ENCODE measurements around the gene LPA. TPM values are rescaled to one million over a fixed set of nuclear protein-coding genes. Genes with fewer than 3 reads are reported as not detected.

The LPA gene
- total RNA-seq, 1 experiment from 2014 or later, result 0.61 TPM

GRCh38 chr6:160678744-160679401, 14.8 kb upstream of the LPA start (continued):
- TF ChIP-seq FOXP4 (CRISPR knock-in tag; IDR thresholded peaks at IDR 0.05) (peak; percentile 90), FOXP1 (CRISPR knock-in tag; IDR thresholded peaks at IDR 0.05; ENCODE audit: borderline replicate concordance) (peak; percentile 80; the same call in 1 of the 2 replicates), ZNF263 (CRISPR knock-in tag; IDR thresholded peaks at IDR 0.05; ENCODE audit: low read depth) (no peak), TEAD1 (CRISPR knock-in tag; IDR thresholded peaks at IDR 0.05) (0 out of 2 replicates have a peak, but pooled peaks have one; percentile 25), ETV6 (CRISPR knock-in tag; IDR thresholded peaks at IDR 0.05) (peak; percentile 50; the same call in 1 of the 2 replicates), ZNF138 (CRISPR knock-in tag; conservative IDR thresholded peaks at IDR 0.05) (0 out of 2 replicates have a peak, but pooled peaks have one; percentile 33), KAT7 (CRISPR knock-in tag; IDR thresholded peaks at IDR 0.05; ENCODE audit: borderline replicate concordance) (no peak), GRHL2 (CRISPR knock-in tag; IDR thresholded peaks at IDR 0.05; ENCODE audit: insufficient replicate concordance, severe bottlenecking) (no peak), SMAD4 (CRISPR knock-in tag; IDR thresholded peaks at IDR 0.05) (no peak), TP53 (CRISPR knock-in tag; IDR thresholded peaks at IDR 0.05) (0 out of 2 replicates have a peak, but pooled peaks have one; percentile 34)
- TF ChIP-seq, protein P1, sequence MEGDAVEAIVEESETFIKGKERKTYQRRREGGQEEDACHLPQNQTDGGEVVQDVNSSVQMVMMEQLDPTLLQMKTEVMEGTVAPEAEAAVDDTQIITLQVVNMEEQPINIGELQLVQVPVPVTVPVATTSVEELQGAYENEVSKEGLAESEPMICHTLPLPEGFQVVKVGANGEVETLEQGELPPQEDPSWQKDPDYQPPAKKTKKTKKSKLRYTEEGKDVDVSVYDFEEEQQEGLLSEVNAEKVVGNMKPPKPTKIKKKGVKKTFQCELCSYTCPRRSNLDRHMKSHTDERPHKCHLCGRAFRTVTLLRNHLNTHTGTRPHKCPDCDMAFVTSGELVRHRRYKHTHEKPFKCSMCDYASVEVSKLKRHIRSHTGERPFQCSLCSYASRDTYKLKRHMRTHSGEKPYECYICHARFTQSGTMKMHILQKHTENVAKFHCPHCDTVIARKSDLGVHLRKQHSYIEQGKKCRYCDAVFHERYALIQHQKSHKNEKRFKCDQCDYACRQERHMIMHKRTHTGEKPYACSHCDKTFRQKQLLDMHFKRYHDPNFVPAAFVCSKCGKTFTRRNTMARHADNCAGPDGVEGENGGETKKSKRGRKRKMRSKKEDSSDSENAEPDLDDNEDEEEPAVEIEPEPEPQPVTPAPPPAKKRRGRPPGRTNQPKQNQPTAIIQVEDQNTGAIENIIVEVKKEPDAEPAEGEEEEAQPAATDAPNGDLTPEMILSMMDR (IDR thresholded peaks at IDR 0.05), result no peak
- TF ChIP-seq, protein P2, sequence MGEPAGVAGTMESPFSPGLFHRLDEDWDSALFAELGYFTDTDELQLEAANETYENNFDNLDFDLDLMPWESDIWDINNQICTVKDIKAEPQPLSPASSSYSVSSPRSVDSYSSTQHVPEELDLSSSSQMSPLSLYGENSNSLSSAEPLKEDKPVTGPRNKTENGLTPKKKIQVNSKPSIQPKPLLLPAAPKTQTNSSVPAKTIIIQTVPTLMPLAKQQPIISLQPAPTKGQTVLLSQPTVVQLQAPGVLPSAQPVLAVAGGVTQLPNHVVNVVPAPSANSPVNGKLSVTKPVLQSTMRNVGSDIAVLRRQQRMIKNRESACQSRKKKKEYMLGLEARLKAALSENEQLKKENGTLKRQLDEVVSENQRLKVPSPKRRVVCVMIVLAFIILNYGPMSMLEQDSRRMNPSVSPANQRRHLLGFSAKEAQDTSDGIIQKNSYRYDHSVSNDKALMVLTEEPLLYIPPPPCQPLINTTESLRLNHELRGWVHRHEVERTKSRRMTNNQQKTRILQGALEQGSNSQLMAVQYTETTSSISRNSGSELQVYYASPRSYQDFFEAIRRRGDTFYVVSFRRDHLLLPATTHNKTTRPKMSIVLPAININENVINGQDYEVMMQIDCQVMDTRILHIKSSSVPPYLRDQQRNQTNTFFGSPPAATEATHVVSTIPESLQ (CRISPR knock-in tag; IDR thresholded peaks at IDR 0.05), result no peak
- TF ChIP-seq, protein P3, sequence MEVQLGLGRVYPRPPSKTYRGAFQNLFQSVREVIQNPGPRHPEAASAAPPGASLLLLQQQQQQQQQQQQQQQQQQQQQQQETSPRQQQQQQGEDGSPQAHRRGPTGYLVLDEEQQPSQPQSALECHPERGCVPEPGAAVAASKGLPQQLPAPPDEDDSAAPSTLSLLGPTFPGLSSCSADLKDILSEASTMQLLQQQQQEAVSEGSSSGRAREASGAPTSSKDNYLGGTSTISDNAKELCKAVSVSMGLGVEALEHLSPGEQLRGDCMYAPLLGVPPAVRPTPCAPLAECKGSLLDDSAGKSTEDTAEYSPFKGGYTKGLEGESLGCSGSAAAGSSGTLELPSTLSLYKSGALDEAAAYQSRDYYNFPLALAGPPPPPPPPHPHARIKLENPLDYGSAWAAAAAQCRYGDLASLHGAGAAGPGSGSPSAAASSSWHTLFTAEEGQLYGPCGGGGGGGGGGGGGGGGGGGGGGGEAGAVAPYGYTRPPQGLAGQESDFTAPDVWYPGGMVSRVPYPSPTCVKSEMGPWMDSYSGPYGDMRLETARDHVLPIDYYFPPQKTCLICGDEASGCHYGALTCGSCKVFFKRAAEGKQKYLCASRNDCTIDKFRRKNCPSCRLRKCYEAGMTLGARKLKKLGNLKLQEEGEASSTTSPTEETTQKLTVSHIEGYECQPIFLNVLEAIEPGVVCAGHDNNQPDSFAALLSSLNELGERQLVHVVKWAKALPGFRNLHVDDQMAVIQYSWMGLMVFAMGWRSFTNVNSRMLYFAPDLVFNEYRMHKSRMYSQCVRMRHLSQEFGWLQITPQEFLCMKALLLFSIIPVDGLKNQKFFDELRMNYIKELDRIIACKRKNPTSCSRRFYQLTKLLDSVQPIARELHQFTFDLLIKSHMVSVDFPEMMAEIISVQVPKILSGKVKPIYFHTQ (CRISPR knock-in tag; IDR thresholded peaks at IDR 0.05), result no peak
- TF ChIP-seq, protein P4, sequence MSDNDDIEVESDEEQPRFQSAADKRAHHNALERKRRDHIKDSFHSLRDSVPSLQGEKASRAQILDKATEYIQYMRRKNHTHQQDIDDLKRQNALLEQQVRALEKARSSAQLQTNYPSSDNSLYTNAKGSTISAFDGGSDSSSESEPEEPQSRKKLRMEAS (CRISPR knock-in tag; IDR thresholded peaks at IDR 0.05), result peak; percentile 88

DNA sequence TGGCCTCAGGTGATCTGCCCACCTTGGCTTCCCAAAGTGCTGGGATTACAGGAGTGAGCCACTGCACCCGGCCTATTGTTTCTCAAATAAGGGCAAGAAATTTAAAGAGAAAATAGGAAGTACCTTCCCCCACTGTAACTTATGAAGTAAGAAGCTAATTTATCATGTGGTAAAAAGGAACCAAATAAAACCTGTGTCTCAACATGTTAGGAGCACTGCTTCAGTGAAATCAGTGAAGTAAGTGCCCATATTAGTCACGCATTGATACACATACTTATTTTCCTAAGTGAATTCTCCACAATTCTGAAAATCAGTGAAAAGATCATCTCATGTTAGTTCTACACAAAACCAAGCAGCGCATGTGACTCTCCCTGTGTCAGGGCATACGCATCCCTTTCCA, 14.2 kb upstream of the LPA start:
- H3K27me3 Mint-ChIP-seq (ENCODE audit: low read depth), result peaks cover 46% of the 10 kb centered on the region
- ATAC-seq, result no peak
- no peak overlapping the region for H3K27ac Mint-ChIP-seq
- DNase-seq (ENCODE audit: low spot score), result no peak
- H3K9me3 Mint-ChIP-seq, result peaks cover 11% of the 10 kb centered on the region
- H3K36me3 Mint-ChIP-seq, result peaks cover 2% of the 10 kb centered on the region; the same call in 1 of the 2 replicates
- H3K4me3 Mint-ChIP-seq, result peak overlapping the region; percentile 71
- POLR2A ChIA-PET, result interaction anchor here (0.7 kb wide), 1 partner anchor 658 kb away, joined by 7 read pairs; no protein-coding TSS in a partner anchor
- CTCF ChIA-PET, result interaction anchor here (0.7 kb wide), 1 partner anchor 144 kb away, joined by 6 read pairs; no protein-coding TSS in a partner anchor
- H3K4me1 Mint-ChIP-seq, result no peaks in the 10 kb centered on the region
- TF ChIP-seq MXD4 (CRISPR knock-in tag; IDR thresholded peaks at IDR 0.05; ENCODE audit: borderline replicate concordance) (no peak), IRF2 (CRISPR knock-in tag; IDR thresholded peaks at IDR 0.05; ENCODE audit: borderline replicate concordance, low read depth) (no peak), ZNF281 (CRISPR knock-in tag; IDR thresholded peaks at IDR 0.05) (no peak), NR1H2 (CRISPR knock-in tag; IDR thresholded peaks at IDR 0.05) (no peak), KAT7 (CRISPR knock-in tag; IDR thresholded peaks at IDR 0.05; ENCODE audit: borderline replicate concordance) (no peak), ZNF232 (CRISPR knock-in tag; IDR thresholded peaks at IDR 0.05) (no peak)
- TF ChIP-seq, protein P5, sequence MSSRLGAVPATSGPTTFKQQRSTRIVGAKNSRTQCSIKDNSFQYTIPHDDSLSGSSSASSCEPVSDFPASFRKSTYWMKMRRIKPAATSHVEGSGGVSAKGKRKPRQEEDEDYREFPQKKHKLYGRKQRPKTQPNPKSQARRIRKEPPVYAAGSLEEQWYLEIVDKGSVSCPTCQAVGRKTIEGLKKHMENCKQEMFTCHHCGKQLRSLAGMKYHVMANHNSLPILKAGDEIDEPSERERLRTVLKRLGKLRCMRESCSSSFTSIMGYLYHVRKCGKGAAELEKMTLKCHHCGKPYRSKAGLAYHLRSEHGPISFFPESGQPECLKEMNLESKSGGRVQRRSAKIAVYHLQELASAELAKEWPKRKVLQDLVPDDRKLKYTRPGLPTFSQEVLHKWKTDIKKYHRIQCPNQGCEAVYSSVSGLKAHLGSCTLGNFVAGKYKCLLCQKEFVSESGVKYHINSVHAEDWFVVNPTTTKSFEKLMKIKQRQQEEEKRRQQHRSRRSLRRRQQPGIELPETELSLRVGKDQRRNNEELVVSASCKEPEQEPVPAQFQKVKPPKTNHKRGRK (CRISPR knock-in tag; IDR thresholded peaks at IDR 0.05; ENCODE audit: borderline replicate concordance), result no peak
